DND-41 (cell line): ENCODE results near the gene FHAD1.

ENCODE experiments used
- ATAC-seq: fragments of 200-7000 bp; cut with Tn5 transposase; 3 replicates; pipeline ENCODE4 v1.9.1; 2021; ENCODE audit warnings: low read depth; ENCODE audit not compliant: insufficient read depth
- DNase-seq: peaks from one replicate; pipeline ENCODE4 v3.0.0-alpha.2; 2020
- H2AFZ ChIP-seq: 2 replicates; pipeline ENCODE4 v1.6.0; 2012; ENCODE audit warnings: low read depth, low read length
- H3K27ac ChIP-seq: 2 replicates; pipeline ENCODE4 v1.5.1; 2012; ENCODE audit warnings: low read length, inconsistent platforms
- H3K27me3 ChIP-seq: fragments of 200-600 bp; sonication (generic); 2 replicates; pipeline ENCODE4 v1.6.0; 2012; ENCODE audit warnings: low read length, mild to moderate bottlenecking, inconsistent platforms; ENCODE audit not compliant: insufficient read depth, poor library complexity
- H3K36me3 ChIP-seq: 2 replicates; pipeline ENCODE4 v1.5.1; 2012; ENCODE audit warnings: low read length, inconsistent platforms; ENCODE audit not compliant: insufficient read depth
- H3K4me1 ChIP-seq: 2 replicates; pipeline ENCODE4 v1.5.1; 2012; ENCODE audit warnings: mild to moderate bottlenecking, low read length; ENCODE audit not compliant: insufficient read depth
- H3K4me2 ChIP-seq: 2 replicates; pipeline ENCODE4 v1.6.0; 2012; ENCODE audit warnings: mild to moderate bottlenecking, moderate library complexity, low read length, inconsistent platforms; ENCODE audit not compliant: insufficient read depth
- H3K4me3 ChIP-seq, 2 experiments: fragments of 200-600 bp in 1 of 2; shearing (Covaris generic) in 1 of 2; 2 replicates each; pipeline ENCODE4 v1.5.1; 2012 to 2016; ENCODE audit warnings: inconsistent platforms in 2 of 2, low read length in 2 of 2, mild to moderate bottlenecking in 2 of 2, low read depth in 1 of 2, moderate library complexity in 1 of 2
- H3K79me2 ChIP-seq: 2 replicates; pipeline ENCODE4 v1.6.0; 2012; ENCODE audit warnings: low read length, inconsistent platforms; ENCODE audit not compliant: insufficient read depth
- H3K9ac ChIP-seq: 2 replicates; pipeline ENCODE4 v1.6.0; 2012; ENCODE audit warnings: low read depth, mild to moderate bottlenecking, inconsistent platforms, low read length, moderate library complexity
- H3K9me3 ChIP-seq: 2 replicates; pipeline ENCODE4 v1.5.1; 2012; ENCODE audit warnings: low read length, moderate library complexity, mild to moderate bottlenecking, inconsistent platforms; ENCODE audit not compliant: insufficient read depth, severe bottlenecking
- H4K20me1 ChIP-seq: 2 replicates; pipeline ENCODE4 v1.6.0; 2012; ENCODE audit warnings: low read length; ENCODE audit not compliant: insufficient read depth
- EZH2 ChIP-seq: IDR thresholded peaks from 3 replicates; pipeline ENCODE4 v1.6.1; 2012; ENCODE audit warnings: borderline replicate concordance, low read depth, mild to moderate bottlenecking, moderate library complexity, low read length, inconsistent platforms; ENCODE audit not compliant: severe bottlenecking
- TF ChIP-seq, protein P1 (sequence below): IDR thresholded peaks from 2 replicates; pipeline ENCODE4 v1.5.1; 2012; ENCODE audit warnings: borderline replicate concordance, low read length, moderate library complexity, mild to moderate bottlenecking; ENCODE audit not compliant: poor library complexity, severe bottlenecking; ENCODE audit errors: extremely low read depth

Gene FHAD1

GRCh38 chr1:15337656-15338402, 90.8 kb downstream of the FHAD1 start:
- Histone ChIP-seq H3K36me3 (no peaks in the 10 kb centered on the region), H4K20me1 (no peaks in the 10 kb centered on the region), H3K9me3 (no peaks in the 10 kb centered on the region), H3K4me1 (no peaks in the 10 kb centered on the region), H3K9ac (no peak overlapping the region), H3K4me3 (no peak overlapping the region), H3K4me2 (no peak overlapping the region), H2AFZ (no peak overlapping the region), H3K27me3 (peaks cover 3% of the 10 kb centered on the region), H3K79me2 (no peaks in the 10 kb centered on the region), H3K27ac (no peak overlapping the region)
- ATAC-seq (no peak), DNase-seq (no peak)
- no peak for TF ChIP-seq EZH2
- TF ChIP-seq, protein P1, sequence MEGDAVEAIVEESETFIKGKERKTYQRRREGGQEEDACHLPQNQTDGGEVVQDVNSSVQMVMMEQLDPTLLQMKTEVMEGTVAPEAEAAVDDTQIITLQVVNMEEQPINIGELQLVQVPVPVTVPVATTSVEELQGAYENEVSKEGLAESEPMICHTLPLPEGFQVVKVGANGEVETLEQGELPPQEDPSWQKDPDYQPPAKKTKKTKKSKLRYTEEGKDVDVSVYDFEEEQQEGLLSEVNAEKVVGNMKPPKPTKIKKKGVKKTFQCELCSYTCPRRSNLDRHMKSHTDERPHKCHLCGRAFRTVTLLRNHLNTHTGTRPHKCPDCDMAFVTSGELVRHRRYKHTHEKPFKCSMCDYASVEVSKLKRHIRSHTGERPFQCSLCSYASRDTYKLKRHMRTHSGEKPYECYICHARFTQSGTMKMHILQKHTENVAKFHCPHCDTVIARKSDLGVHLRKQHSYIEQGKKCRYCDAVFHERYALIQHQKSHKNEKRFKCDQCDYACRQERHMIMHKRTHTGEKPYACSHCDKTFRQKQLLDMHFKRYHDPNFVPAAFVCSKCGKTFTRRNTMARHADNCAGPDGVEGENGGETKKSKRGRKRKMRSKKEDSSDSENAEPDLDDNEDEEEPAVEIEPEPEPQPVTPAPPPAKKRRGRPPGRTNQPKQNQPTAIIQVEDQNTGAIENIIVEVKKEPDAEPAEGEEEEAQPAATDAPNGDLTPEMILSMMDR, result no peak

- no peak overlapping the region for H3K4me3 ChIP-seq
- no peaks in the 10 kb centered on the region for H3K79me2 ChIP-seq
- H3K4me1 ChIP-seq, result no peaks in the 10 kb centered on the region
- H3K27ac ChIP-seq, result no peak overlapping the region
- H3K9me3 ChIP-seq, result no peaks in the 10 kb centered on the region
- H3K9ac ChIP-seq, result no peak overlapping the region
- H3K36me3 ChIP-seq, result no peaks in the 10 kb centered on the region
- no peak overlapping the region for H3K4me2 ChIP-seq
- no peaks in the 10 kb centered on the region for H4K20me1 ChIP-seq
- DNase-seq, result no peak
- TF ChIP-seq, protein P1, result no peak
- TF ChIP-seq EZH2, result no peak
- ATAC-seq, result no peak
- no peak overlapping the region for H2AFZ ChIP-seq
- peaks cover 9% of the 10 kb centered on the region for H3K27me3 ChIP-seq
Measured at GRCh38 chr1:15339570-15339969, 92.5 kb downstream of the FHAD1 start.

DNA sequence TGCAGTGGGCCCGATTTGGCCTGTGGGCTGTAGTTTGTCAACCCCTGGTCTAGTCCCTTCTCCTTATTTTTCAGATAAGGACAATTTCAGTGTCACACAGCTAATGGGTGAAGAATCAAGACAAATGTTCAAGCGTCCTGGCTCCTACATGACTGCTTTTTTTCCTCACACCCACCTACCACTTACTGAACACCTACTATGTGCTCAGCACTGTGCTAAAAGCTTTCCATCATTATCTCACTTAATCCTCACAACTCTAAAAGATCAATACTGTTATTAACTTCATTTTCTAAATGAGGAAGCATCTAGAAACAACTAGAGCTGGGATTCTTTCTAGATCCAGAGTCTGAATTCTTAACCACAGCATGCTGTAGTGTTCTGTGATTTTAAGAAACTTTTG, 94.2 kb downstream of the FHAD1 start:
- no peak overlapping the region for H3K4me2 ChIP-seq

More for the DNA sequence above, 94.2 kb downstream of the FHAD1 start:
- Histone ChIP-seq H3K27ac (no peak overlapping the region), H4K20me1 (no peaks in the 10 kb centered on the region), H2AFZ (no peak overlapping the region), H3K27me3 (peaks cover 20% of the 10 kb centered on the region), H3K36me3 (no peaks in the 10 kb centered on the region), H3K9me3 (no peaks in the 10 kb centered on the region), H3K4me1 (no peaks in the 10 kb centered on the region), H3K79me2 (no peaks in the 10 kb centered on the region), H3K9ac (no peak overlapping the region), H3K4me3 (no peak overlapping the region)
- TF ChIP-seq, protein P1, result no peak
- no peak for TF ChIP-seq EZH2
- ATAC-seq (no peak), DNase-seq (no peak)
